NCI-H2029 treated with DMSO at 0.1 percent for 48 hours (cell line): ENCODE data around the gene UNC93B1.

Source experiments
- DNase-seq: peaks from one replicate; lab custom pipeline; 2025; lab: John Stamatoyannopoulos, UW

The UNC93B1 gene, protein sequence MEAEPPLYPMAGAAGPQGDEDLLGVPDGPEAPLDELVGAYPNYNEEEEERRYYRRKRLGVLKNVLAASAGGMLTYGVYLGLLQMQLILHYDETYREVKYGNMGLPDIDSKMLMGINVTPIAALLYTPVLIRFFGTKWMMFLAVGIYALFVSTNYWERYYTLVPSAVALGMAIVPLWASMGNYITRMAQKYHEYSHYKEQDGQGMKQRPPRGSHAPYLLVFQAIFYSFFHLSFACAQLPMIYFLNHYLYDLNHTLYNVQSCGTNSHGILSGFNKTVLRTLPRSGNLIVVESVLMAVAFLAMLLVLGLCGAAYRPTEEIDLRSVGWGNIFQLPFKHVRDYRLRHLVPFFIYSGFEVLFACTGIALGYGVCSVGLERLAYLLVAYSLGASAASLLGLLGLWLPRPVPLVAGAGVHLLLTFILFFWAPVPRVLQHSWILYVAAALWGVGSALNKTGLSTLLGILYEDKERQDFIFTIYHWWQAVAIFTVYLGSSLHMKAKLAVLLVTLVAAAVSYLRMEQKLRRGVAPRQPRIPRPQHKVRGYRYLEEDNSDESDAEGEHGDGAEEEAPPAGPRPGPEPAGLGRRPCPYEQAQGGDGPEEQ

GRCh38 chr11:68003846-68004550 is at the start of gene UNC93B1:
TSS of gene UNC93B1 (minus strand) at chr11:68004097. CDS start at chr11:68004043, 54 bp downstream.
- no peak for DNase-seq

GRCh38 chr11:68053117-68053516 is 49.2 kb upstream of the UNC93B1 start:
- no peak for DNase-seq

DNA sequence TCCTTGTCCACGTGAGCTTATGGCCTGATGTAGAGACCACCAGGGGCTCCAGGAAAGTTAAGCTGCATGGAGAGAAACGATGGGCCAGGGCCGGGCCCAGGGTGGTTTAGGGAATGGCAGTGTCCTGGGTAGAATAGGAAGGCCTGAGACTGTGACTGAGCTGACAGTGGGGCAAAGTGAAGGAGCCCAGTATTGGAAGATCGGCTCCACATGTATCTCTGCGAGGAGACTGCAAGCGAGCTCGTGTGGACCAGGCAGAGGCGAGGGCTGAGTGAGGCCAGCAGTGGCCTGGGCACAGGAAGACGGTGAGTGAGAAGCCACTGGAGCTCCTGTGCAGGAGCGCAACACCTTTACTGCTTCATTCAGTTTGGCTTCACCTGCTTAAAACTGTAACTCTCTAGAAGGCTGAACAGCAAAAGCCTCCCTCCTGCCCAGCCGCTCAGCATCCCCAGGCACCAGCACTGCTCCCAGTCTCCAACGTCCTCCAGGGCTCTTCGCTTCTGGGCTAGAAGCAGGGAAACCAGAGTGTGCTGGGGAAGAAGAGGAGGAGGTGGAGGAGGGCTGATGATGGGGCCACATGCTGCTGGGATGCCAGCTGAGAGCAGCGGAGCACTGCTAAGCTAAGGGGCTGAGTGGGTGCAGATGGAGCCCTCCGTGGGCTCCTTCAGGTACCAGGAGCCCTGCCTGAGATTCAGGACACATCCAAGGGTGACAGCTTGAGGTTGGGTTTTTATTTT is 48.4 kb upstream of the UNC93B1 start:
- no peak for DNase-seq

DNA sequence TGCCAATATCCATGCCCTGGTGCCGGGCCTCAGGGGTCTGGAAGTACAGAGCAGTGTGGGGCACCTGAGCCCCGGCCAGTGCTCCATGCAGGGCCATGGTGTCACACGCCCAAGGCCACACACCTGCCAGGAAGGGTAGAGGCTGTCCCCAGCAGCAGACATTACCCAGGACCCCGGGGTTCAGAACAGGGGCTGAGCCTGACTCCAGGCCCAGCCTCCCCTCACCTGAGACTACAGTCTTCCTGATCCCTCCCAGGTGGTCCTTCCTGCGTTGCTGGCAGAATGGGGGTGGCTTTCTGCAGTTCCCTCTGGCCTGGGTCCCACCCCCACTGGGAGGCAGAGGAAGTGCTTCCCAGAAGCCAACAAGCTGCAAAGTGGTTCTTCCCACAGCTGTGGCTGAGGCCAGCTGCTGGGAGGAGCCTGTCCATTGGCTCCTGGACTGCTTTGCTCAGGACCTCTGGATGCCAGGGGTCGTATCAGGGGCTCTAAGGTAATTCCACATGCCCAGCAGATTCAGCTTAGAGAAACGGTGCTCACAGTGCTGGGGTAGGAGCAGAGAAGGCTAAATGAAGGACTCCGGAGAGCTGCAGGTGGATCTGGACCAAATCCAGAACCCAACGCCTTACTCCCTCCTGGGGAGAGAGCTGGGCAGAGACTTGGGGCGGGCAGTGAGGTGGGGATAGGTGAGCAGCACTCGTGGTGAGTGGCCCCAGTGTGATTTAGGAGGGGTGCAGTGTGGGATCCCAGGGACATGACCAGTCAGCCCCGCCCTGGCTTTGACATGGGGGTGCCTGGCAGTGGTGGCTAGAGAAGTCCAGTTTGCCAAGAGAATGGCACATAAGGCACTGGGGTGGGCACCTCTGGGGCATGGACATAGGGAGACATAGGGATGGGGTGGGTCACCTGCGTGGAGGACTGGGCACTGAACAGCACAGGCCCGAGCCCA is 47.6 kb upstream of the UNC93B1 start:
- no peak for DNase-seq

- no peak for DNase-seq
These were observed 46.5 kb upstream of the UNC93B1 start for GRCh38 chr11:68050371-68050841.

- DNase-seq = no peak
These were observed 45.8 kb upstream of the UNC93B1 start for GRCh38 chr11:68049509-68050370.

- no peak for DNase-seq
These were observed 45.0 kb upstream of the UNC93B1 start for GRCh38 chr11:68048681-68049508.

GRCh38 chr11:68047437-68048290 is 43.8 kb upstream of the UNC93B1 start:
- DNase-seq = no peak

DNA sequence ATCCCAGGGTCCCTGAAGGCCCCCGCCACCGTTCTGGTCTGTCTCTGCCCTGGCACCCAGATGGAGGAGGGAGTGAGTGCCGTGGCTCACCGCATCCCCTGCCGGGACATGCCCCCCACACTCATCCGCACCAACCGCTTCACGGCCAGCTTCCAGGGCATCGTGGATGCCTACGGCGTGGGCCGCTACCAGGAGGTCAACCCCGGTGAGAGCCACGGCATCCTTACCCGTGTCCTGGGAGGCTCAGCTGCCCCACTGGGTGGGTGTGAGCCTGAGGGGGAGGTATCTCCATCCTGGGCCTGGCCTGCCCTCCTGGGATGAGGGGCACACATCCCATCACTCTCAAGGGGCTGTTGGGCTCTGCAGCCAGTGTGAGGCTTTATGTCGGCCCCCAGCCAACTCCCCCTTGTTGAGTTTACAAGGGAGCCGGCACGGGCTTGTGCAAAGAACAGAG is 41.0 kb upstream of the UNC93B1 start:
- no peak for DNase-seq

DNA sequence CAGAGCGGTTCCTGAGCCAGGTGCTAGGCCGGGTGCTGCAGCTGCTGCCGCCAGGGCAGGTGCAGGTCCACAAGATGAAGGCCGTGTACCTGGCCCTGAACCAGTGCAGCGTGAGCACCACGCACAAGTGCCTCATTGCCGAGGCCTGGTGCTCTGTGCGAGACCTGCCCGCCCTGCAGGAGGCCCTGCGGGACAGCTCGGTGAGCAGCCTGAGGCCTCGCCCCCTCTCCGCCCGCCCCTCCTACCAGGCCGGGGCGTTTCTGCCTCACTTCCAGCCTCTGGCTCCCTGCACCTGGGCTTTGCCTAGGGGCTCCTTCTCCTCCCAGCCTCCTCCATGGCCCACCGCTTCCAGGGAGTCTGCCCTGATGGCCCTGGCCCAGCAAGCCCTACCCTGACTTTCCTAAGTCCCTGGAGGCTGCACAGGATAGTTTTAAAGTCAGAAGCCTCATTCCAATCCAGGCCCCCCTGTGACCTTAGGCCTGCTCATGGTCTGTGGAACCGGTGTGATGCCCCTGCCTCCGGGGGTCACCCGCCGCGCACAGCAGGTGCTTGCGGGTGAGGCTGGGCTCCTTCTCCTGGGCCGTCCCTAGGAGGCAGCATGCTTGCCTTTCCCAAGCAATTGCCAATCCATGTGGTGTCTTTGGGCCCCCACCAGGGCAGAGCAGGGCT is 40.4 kb upstream of the UNC93B1 start:
- DNase-seq = no peak

- no peak for DNase-seq
These were observed 39.6 kb upstream of the UNC93B1 start for GRCh38 chr11:68043349-68044144.

GRCh38 chr11:68043029-68043348 is 39.1 kb upstream of the UNC93B1 start:
- DNase-seq = no peak

DNA sequence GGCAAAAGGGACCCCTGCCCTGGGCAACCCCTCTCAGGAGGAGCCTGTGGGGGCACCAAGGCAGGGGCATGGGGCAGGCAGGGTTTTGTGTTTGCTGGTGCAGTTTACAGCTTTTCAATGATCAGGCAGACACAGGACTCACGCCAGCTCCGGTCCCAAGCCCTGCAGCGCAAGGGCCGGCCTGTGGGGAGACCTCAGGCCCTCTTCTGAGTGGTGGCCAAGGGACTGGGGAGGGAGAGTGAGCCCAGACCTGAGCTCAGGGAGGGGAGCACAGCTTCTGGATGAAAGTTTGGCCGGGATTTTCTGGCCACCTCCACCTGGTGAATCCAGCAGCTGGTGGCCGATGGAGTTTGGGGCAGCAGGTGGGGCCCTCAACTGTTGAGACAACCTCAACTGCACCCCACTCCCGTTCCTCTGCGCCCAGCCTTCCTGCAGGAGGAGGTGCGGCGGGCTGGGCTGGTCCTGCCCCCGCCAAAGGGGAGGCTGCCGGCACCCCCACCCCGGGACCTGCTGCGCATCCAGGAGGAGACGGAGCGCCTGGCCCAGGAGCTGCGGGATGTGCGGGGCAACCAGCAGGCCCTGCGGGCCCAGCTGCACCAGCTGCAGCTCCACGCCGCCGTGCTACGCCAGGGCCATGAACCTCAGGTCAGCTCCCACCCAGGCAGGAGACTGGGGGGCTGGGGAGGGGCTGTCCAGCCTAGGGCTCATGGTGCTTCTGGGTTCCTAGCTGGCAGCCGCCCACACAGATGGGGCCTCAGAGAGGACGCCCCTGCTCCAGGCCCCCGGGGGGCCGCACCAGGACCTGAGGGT is 38.5 kb upstream of the UNC93B1 start:
- no peak for DNase-seq

DNA sequence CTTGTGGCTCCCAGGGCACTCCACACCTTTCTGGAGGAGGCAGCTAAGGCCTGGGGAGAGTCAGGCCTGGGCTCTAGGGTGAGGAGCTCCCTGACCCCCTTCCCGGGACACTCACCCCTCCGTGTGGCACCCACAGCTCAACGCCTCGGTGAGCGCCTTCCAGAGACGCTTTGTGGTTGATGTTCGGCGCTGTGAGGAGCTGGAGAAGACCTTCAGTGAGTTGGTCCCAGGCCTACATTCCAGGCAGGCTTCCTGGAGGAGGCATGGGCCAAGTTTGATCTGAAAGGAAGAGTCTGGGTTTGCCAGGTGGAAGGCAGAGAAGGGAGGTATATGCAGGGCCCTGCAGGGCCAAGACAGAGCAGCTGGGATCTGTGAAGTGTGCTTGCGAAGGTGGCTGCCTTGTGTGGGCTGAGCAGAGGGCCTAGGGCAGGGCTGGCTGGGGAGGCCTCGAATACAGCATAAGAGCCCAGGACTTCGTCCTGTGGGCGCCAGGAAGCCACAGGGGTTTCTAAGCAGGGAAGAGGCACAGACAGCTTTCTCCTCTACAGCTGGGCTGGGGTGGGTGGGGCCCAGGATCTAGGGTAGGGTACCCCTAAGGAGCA is 37.8 kb upstream of the UNC93B1 start:
- no peak for DNase-seq

- no peak for DNase-seq
These were observed 37.2 kb upstream of the UNC93B1 start for GRCh38 chr11:68040957-68041591.
